Smooth muscle cell (in vitro differentiated cells): ENCODE measurements around the gene DEFB125. TPM values are rescaled to one million over a fixed set of nuclear protein-coding genes. Genes with fewer than 3 reads are reported as not detected.
"Not testable (repeated sequence)": the region's sequence is repeated elsewhere in the genome, so short reads cannot be mapped to it uniquely, and the experiment has no call there.

ENCODE experiments used
- DNase-seq: peaks from one replicate; lab custom pipeline; 2025; ENCODE audit not compliant: unreplicated experiment; lab: John Stamatoyannopoulos, UW
- H2AFZ ChIP-seq: fragments of 200-600 bp; sonication (generic); 2 replicates; pipeline ENCODE4 v1.6.0; 2016; ENCODE audit warnings: antibody characterized with exemption, low read depth, mild to moderate bottlenecking
- H3F3A ChIP-seq: fragments of 200-600 bp; sonication (generic); 2 replicates; pipeline ENCODE4 v1.6.0; 2017; ENCODE audit warnings: antibody characterized with exemption, low read depth
- H3K27ac ChIP-seq: fragments of 200-600 bp; sonication (generic); 2 replicates; pipeline ENCODE4 v1.5.1; 2016; ENCODE audit warnings: low read depth, mild to moderate bottlenecking
- H3K27me3 ChIP-seq: fragments of 200-600 bp; sonication (generic); 2 replicates; pipeline ENCODE4 v1.6.1; 2016; ENCODE audit warnings: low read depth, mild to moderate bottlenecking
- H3K36me3 ChIP-seq: fragments of 200-600 bp; sonication (generic); 2 replicates; pipeline ENCODE4 v1.5.1; 2016; ENCODE audit warnings: low read depth
- H3K4me1 ChIP-seq: fragments of 200-600 bp; sonication (generic); 2 replicates; pipeline ENCODE4 v1.5.1; 2016; ENCODE audit warnings: low read depth
- H3K4me2 ChIP-seq: fragments of 200-600 bp; sonication (generic); 2 replicates; pipeline ENCODE4 v1.6.0; 2016; ENCODE audit warnings: mild to moderate bottlenecking
- H3K4me3 ChIP-seq: fragments of 200-600 bp; sonication (generic); 2 replicates; pipeline ENCODE4 v1.5.1; 2016; ENCODE audit warnings: mild to moderate bottlenecking
- H3K79me2 ChIP-seq: fragments of 200-600 bp; sonication (generic); 2 replicates; pipeline ENCODE4 v1.6.0; 2016; ENCODE audit warnings: low read depth, mild to moderate bottlenecking
- H3K9ac ChIP-seq: fragments of 200-600 bp; sonication (generic); 2 replicates; pipeline ENCODE4 v1.6.0; 2016; ENCODE audit warnings: low read depth
- H3K9me3 ChIP-seq: fragments of 200-600 bp; sonication (generic); replicated peaks from 2 replicates; pipeline ENCODE4 v1.5.1; 2016; ENCODE audit warnings: low read depth
- H4K20me1 ChIP-seq: fragments of 200-600 bp; sonication (generic); 2 replicates; pipeline ENCODE4 v1.6.0; 2016; ENCODE audit warnings: low read depth
- CTCF ChIP-seq: fragments of 200-600 bp; sonication (generic); IDR thresholded peaks from 2 replicates; pipeline ENCODE4 v1.5.1; 2017; ENCODE audit warnings: borderline replicate concordance, mild to moderate bottlenecking, antibody characterized with exemption; ENCODE audit not compliant: insufficient read depth, poor library complexity, severe bottlenecking
- WGBS: methylation state at CpG from one replicate; pipeline ENCODE4 v1.1.7; 2016; ENCODE audit warnings: low lambda C conversion rate; 5-methylcytosine and 5-hydroxymethylcytosine counted together
- polyA plus RNA-seq: library from polyadenylated mRNA; unstranded; fragments of >200 nt; fragmentation: Nextera tagmentation; extraction: Ambion mirVana; gene quantifications from 2 replicates; pipeline ENCODE4 v1.2.1, GENCODE V29; 2016
- total RNA-seq: library from RNA; depleted of rRNA; stranded (reverse); fragments of >200 nt; gene quantifications from 2 replicates; pipeline ENCODE4 v1.2.3, GENCODE V29; 2014

The DEFB125 gene
- total and polyA plus RNA-seq, 2 experiments from 2014 or later = not detected

GRCh38 chr20:93641-94040, 6.2 kb downstream of the DEFB125 start:
- H3K27ac ChIP-seq = no peak overlapping the region
- no peak for DNase-seq
- H4K20me1 ChIP-seq = no peaks in the 10 kb centered on the region
- H3K4me1 ChIP-seq = no peaks in the 10 kb centered on the region
- H3K9me3 ChIP-seq = peaks cover 5% of the 10 kb centered on the region
- no peaks in the 10 kb centered on the region for H3F3A ChIP-seq
- no peak overlapping the region for H2AFZ ChIP-seq
- H3K4me2 ChIP-seq = no peak overlapping the region
- H3K9ac ChIP-seq = no peak overlapping the region
- no peak overlapping the region for H3K4me3 ChIP-seq
- no peak for TF ChIP-seq CTCF
- no peaks in the 10 kb centered on the region for H3K36me3 ChIP-seq
- no peaks in the 10 kb centered on the region for H3K27me3 ChIP-seq
- no peaks in the 10 kb centered on the region for H3K79me2 ChIP-seq

- Histone ChIP-seq H3K79me2 (no peaks in the 10 kb centered on the region), H3K36me3 (no peaks in the 10 kb centered on the region), H3K4me1 (no peaks in the 10 kb centered on the region), H3K4me3 (no peak overlapping the region), H2AFZ (no peak overlapping the region), H3K9me3 (peaks cover 5% of the 10 kb centered on the region), H3F3A (no peaks in the 10 kb centered on the region), H4K20me1 (no peaks in the 10 kb centered on the region), H3K27ac (no peak overlapping the region), H3K9ac (no peak overlapping the region), H3K4me2 (no peak overlapping the region), H3K27me3 (no peaks in the 10 kb centered on the region)
- no peak for TF ChIP-seq CTCF
- 78% methylated on average over 4 of the region's 4 CpGs for WGBS
- DNase-seq = no peak
Measured at GRCh38 chr20:95215-95614, 7.7 kb downstream of the DEFB125 start.

GRCh38 chr20:97691-98090, 10.2 kb downstream of the DEFB125 start:
- not testable (repeated sequence) for H3K36me3 ChIP-seq, H3K4me1 ChIP-seq, H3K27ac ChIP-seq, H3K4me3 ChIP-seq, H4K20me1 ChIP-seq, H3K4me2 ChIP-seq, H3K27me3 ChIP-seq, H3K9ac ChIP-seq, H3F3A ChIP-seq, H3K9me3 ChIP-seq, H2AFZ ChIP-seq, DNase-seq, H3K79me2 ChIP-seq
- 73% methylated on average over 5 of the region's 5 CpGs for WGBS

GRCh38 chr20:101975-102374, 14.5 kb downstream of the DEFB125 start:
- Histone ChIP-seq H3K27me3 (no peaks in the 10 kb centered on the region), H3K4me2 (no peak overlapping the region), H3K27ac (no peak overlapping the region), H3F3A (no peaks in the 10 kb centered on the region), H3K4me3 (no peak overlapping the region), H2AFZ (no peak overlapping the region), H3K79me2 (no peaks in the 10 kb centered on the region), H3K4me1 (no peaks in the 10 kb centered on the region), H3K36me3 (no peaks in the 10 kb centered on the region), H3K9ac (no peak overlapping the region), H3K9me3 (no peaks in the 10 kb centered on the region), H4K20me1 (no peaks in the 10 kb centered on the region)
- TF ChIP-seq CTCF = no peak
- DNase-seq = no peak
